ENCODE results near the gene C2orf49.

GRCh38 chr2:105362862-105363591 is 25.7 kb downstream of the C2orf49 start:
- TF ChIP-seq CTCF (IDR thresholded peaks at IDR 0.05), result no peak
- TF ChIP-seq POLR2AphosphoS5 (IDR thresholded peaks at IDR 0.05; ENCODE audit: low read depth, low read length), result no peak; the same call in none of the 2 replicates
- no peak for TF ChIP-seq TCF7L2 (IDR thresholded peaks at IDR 0.05; ENCODE audit: low read depth, low read length)
- TF ChIP-seq, protein P1, sequence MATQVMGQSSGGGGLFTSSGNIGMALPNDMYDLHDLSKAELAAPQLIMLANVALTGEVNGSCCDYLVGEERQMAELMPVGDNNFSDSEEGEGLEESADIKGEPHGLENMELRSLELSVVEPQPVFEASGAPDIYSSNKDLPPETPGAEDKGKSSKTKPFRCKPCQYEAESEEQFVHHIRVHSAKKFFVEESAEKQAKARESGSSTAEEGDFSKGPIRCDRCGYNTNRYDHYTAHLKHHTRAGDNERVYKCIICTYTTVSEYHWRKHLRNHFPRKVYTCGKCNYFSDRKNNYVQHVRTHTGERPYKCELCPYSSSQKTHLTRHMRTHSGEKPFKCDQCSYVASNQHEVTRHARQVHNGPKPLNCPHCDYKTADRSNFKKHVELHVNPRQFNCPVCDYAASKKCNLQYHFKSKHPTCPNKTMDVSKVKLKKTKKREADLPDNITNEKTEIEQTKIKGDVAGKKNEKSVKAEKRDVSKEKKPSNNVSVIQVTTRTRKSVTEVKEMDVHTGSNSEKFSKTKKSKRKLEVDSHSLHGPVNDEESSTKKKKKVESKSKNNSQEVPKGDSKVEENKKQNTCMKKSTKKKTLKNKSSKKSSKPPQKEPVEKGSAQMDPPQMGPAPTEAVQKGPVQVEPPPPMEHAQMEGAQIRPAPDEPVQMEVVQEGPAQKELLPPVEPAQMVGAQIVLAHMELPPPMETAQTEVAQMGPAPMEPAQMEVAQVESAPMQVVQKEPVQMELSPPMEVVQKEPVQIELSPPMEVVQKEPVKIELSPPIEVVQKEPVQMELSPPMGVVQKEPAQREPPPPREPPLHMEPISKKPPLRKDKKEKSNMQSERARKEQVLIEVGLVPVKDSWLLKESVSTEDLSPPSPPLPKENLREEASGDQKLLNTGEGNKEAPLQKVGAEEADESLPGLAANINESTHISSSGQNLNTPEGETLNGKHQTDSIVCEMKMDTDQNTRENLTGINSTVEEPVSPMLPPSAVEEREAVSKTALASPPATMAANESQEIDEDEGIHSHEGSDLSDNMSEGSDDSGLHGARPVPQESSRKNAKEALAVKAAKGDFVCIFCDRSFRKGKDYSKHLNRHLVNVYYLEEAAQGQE (IDR thresholded peaks at IDR 0.05; ENCODE audit: insufficient read depth in 1 of 2, low read depth in 2 of 2, low read length in 1 of 2), result no peak
- no peak for TF ChIP-seq SIN3A (IDR thresholded peaks at IDR 0.05; ENCODE audit: borderline replicate concordance, insufficient read depth, low read depth, low read length)

Data from Panc1 (cell line).